H7 (cell line): ENCODE results near the gene ADK. TPM values are rescaled to one million over a fixed set of nuclear protein-coding genes. Genes with fewer than 3 reads are reported as not detected.

Experiments used
- DNase-seq: peaks from one replicate; pipeline ENCODE4 v3.0.0; 2012
- H3K27me3 ChIP-seq: 2 replicates; pipeline ENCODE4 v1.6.0; 2011; ENCODE audit warnings: mild to moderate bottlenecking, low read length; ENCODE audit not compliant: control insufficient read depth, insufficient read depth
- H3K36me3 ChIP-seq: replicated peaks from 2 replicates; pipeline ENCODE4 v1.5.1; 2011; ENCODE audit warnings: low read length; ENCODE audit not compliant: control insufficient read depth, insufficient read depth
- H3K4me3 ChIP-seq: 2 replicates; pipeline ENCODE4 v1.5.1; 2011; ENCODE audit warnings: low read depth, mild to moderate bottlenecking, control low read depth, low read length, moderate library complexity; ENCODE audit not compliant: insufficient read depth
- total RNA-seq: library from RNA; depleted of rRNA; stranded (reverse); fragments of >200 nt; shearing (Covaris generic); gene quantifications from 2 replicates; pipeline ENCODE4 v1.2.3, GENCODE V29; 2014

Gene ADK
- total RNA-seq, 1 experiment from 2014 or later, result 20.1 TPM

DNA sequence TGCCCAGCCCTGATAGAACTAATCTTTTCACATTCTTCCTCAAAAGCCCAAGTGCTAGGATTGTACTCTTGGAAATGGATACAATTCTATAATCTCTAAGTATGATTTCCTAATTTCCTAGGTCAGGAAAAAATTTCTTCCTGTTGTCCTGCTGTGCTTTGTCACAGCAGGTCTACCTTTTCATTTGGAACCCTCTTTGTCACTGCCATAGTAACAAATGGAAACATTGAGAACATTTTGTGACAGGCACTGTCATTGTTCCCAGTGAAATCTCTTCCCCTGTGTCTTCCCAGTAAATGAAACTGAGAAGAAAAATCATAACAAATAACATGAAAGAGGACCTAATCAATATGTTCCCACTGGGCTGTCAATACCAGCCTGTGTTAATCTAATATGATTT, 524.5 kb downstream of the ADK start:
- no peak for DNase-seq
- H3K27me3 ChIP-seq, result no peaks in the 10 kb centered on the region
- no peak overlapping the region for H3K4me3 ChIP-seq
- H3K36me3 ChIP-seq, result no peaks in the 10 kb centered on the region

DNA sequence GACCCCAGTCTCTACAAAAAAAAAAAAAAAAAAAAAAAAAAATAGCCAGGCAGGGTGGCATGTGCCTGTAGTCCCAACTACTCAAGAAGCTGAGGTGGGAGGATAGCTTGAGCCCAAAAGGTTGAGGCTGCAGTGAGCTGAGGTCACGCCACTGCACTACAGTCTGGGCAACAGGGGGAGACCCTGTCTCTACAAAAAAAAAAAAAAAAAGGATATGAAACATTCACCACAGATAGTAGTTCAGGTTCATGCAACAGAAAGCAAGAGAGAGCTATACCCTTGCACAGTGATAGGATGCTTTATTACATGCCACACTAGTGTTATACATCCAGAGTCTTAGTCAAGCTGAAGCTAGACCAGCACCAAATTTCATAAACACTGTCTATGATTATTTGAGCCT, 526.9 kb downstream of the ADK start:
- Histone ChIP-seq H3K4me3 (no peak overlapping the region), H3K27me3 (no peaks in the 10 kb centered on the region), H3K36me3 (no peaks in the 10 kb centered on the region)
- DNase-seq, result no peak

- H3K27me3 ChIP-seq, result no peaks in the 10 kb centered on the region
- no peak overlapping the region for H3K4me3 ChIP-seq
- DNase-seq, result no peak
These were observed 531.1 kb downstream of the ADK start for GRCh38 chr10:74681917-74682627.

DNA sequence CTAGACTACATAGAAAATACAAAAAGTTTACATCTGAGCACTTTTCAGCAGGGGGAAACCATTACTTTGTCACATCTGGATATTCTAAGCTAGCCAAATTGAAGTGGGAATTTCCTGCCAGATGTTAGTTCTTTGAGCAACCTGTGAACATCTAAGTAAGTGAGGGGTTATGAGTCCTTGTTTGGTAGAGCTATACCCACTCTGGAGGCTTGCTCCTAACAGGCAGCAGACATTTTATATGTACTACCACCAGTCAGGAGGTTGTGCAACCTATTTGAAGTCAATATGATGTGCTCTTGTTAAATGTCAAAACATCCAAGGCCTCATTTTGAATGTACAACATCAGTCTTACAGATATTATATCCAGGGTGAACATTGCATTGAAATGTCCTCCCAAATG, 532.0 kb downstream of the ADK start:
- no peak for DNase-seq
- Histone ChIP-seq H3K4me3 (no peak overlapping the region), H3K27me3 (no peaks in the 10 kb centered on the region), H3K36me3 (no peaks in the 10 kb centered on the region)

More at GRCh38 chr10:74681917-74682627, 531.1 kb downstream of the ADK start:
- H3K36me3 ChIP-seq, result no peaks in the 10 kb centered on the region

DNA sequence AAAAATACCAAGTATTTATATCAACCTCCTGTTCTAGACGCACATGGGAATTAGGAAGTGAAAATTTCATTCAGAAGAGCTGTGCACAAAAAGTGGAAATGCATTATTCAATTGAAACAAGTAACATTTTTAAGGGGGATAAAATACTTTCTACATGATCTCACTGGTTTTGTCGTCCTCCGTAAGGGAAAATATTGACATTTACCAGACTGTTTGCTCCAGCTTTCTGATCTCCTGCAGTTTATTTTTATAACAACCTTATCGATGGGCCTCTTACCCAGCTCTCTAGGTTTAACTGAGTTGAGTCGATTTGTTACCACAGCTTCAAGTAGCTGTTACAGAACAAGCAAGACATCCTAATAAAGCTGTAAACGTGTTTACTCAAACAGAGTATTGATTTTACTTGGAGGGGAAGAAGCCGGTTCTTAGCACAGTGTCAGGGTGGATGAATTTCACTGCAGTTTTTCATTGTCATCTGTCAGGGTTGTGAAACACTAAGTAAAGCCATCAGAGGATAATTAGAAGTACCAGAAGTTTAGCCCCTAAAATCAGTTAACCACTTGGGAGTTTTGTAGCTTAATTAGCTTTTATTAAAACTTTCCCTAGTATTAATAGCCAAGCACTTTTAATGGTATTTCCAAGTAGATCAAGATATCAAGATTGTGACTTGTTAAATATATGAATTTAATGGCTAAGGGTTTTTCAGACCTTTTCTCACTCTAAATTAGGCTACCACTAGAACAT, 532.8 kb downstream of the ADK start:
- DNase-seq, result no peak
- Histone ChIP-seq H3K27me3 (no peaks in the 10 kb centered on the region), H3K4me3 (no peak overlapping the region), H3K36me3 (no peaks in the 10 kb centered on the region)

DNA sequence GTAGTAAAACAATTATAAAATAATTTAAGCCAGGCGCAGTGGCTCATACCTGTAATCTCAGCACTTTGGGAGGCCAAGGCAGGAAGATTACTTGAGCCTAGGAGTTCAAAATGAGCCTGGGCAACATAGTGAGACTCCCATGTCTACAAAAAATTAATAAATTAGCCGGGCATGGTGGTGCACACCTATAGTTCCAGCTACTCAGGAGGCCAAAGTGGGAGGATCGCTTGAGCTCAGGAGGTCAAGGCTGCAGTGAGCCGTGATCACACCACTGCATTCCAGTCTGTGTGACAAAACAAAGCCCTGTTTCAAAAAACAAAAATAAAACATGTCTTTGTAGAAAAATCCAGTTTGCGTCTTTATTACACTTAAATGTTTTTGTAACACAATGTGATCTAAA, 533.4 kb downstream of the ADK start:
- no peaks in the 10 kb centered on the region for H3K36me3 ChIP-seq
- H3K4me3 ChIP-seq, result no peak overlapping the region
- H3K27me3 ChIP-seq, result no peaks in the 10 kb centered on the region
- no peak for DNase-seq

GRCh38 chr10:74685564-74685963, 534.5 kb downstream of the ADK start:
- Histone ChIP-seq H3K4me3 (no peak overlapping the region), H3K36me3 (no peaks in the 10 kb centered on the region), H3K27me3 (no peaks in the 10 kb centered on the region)
- DNase-seq, result no peak

DNA sequence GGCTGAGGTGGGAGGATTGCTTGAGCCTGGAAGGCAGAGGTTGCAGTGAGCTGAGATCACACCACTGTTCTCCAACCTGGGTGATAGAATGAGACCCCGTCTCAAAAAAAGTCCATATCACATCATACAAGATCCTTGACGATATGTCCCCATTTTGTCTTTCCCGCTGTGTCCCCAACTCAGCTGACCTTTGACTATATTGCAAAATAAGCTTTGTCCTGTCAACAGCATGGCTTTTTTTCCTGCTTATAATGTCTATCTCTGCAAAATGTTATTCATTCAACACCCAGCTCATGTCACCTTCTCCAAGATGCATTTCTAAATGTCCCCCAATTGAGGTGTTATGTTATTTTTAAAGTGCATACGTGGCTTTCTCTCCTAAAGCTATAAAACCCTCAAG, 539.4 kb downstream of the ADK start:
- DNase-seq, result no peak

DNA sequence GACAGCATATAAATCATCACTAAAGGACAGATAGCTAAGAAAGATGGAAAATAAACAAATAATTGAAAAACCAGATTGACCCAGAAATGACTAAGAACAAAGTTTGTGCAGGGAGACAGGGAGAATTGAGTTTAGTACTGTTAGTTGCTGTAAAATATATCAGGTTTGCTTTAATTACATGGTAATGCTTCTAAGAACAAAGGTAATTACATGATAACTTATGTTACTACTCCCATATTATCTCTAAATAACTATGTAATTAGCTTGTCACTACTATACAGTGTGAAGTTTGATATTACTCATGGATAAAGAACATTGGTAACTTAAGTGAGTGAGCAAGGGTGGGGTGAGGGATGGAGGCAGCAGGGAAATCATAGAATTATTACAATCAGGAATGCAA, 540.1 kb downstream of the ADK start:
- Histone ChIP-seq H3K36me3 (no peaks in the 10 kb centered on the region), H3K27me3 (no peaks in the 10 kb centered on the region), H3K4me3 (no peak overlapping the region)
- no peak for DNase-seq

More for the DNA sequence above, 539.4 kb downstream of the ADK start:
- H3K27me3 ChIP-seq, result no peaks in the 10 kb centered on the region
- no peaks in the 10 kb centered on the region for H3K36me3 ChIP-seq
- H3K4me3 ChIP-seq, result no peak overlapping the region

DNA sequence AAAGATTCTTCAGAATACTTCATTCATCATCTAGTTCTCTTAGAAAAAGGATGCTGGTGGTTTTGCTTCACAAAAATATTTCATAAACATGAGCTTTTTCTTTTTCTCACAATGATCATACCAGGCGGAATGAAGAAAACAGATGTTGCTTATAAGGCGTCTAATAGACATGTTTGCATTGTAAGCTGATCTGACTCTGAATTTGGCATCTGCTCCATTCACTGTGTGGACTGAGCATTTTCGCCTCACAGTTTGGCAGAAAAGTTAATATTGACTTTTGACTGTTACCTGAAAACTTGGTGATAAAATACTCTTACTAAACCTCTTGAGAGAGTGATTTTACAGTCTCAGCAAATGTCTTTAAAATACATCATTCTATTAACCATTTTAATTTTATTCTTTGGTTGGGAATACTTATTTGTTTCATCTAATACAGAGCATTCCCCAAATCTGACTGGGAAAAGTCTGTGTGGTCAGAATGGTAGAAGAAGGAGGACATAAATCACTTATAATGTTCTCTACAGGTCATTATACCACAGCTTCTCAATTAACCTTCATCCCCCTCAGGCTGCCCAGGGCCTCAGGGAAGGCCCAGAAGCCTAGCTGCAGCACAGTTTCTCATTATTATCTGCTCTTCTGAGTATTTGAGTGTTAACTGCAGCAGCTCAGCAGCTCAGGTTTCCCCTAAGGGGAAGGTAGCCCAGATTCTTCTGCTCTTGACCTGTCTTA, 553.8 kb downstream of the ADK start:
- no peaks in the 10 kb centered on the region for H3K36me3 ChIP-seq
- H3K4me3 ChIP-seq, result no peak overlapping the region
- no peak for DNase-seq
- H3K27me3 ChIP-seq, result no peaks in the 10 kb centered on the region

GRCh38 chr10:74705358-74705980, 554.4 kb downstream of the ADK start:
- no peaks in the 10 kb centered on the region for H3K36me3 ChIP-seq
- DNase-seq, result no peak
- H3K27me3 ChIP-seq, result no peaks in the 10 kb centered on the region
- no peak overlapping the region for H3K4me3 ChIP-seq

- no peaks in the 10 kb centered on the region for H3K27me3 ChIP-seq
- H3K4me3 ChIP-seq, result no peak overlapping the region
- no peaks in the 10 kb centered on the region for H3K36me3 ChIP-seq
- no peak for DNase-seq
These were observed 555.9 kb downstream of the ADK start for GRCh38 chr10:74706966-74707365.

DNA sequence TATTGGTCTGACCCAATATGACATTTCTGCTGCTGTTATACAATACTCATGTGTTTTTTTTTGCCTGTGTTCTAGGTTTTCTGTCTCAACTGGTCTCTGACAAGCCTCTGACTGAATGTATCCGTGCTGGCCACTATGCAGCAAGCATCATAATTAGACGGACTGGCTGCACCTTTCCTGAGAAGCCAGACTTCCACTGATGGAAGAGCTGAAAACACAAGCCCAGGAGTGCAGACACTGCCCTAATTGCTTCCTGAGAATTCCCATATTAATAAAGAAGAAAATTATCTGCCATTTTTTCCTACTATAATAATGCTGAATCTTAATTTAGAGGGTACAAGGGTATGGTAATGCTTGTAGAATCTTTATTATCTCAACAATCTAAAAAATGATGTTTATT, 557.2 kb downstream of the ADK start:
- no peak for DNase-seq
- no peak overlapping the region for H3K4me3 ChIP-seq
- H3K36me3 ChIP-seq, result no peaks in the 10 kb centered on the region
- no peaks in the 10 kb centered on the region for H3K27me3 ChIP-seq

GRCh38 chr10:74718208-74718607, 567.2 kb downstream of the ADK start:
- Histone ChIP-seq H3K4me3 (no peak overlapping the region), H3K27me3 (no peaks in the 10 kb centered on the region), H3K36me3 (no peaks in the 10 kb centered on the region)
- no peak for DNase-seq
